ENCODE results near the gene DYNLT4.
"Not testable (repeated sequence)": the region's sequence is repeated elsewhere in the genome, so short reads cannot be mapped to it uniquely, and the experiment has no call there.

DYNLT4 gene

GRCh38 chr1:44808938-44809917, 2.1 kb upstream of the DYNLT4 start:
- peak; percentile 77 for DNase-seq (ENCODE audit: low read depth)

- peak; percentile 45 for DNase-seq (ENCODE audit: low read depth)
These were observed 1.1 kb upstream of the DYNLT4 start, which contains the start of gene BTBD19 for GRCh38 chr1:44808063-44808937. TSS of gene BTBD19 (plus strand) at chr1:44808523. CDS start at chr1:44808821, 298 bp downstream.

- DNase-seq (ENCODE audit: low read depth) = peak; percentile 88
These were observed 362 bp upstream of the DYNLT4 start for GRCh38 chr1:44807364-44808062.

- no peak for DNase-seq (ENCODE audit: low read depth)
These were observed 987 bp downstream of the DYNLT4 start for GRCh38 chr1:44806025-44806703.

- no peak for DNase-seq (ENCODE audit: low read depth)
These were observed 1.7 kb downstream of the DYNLT4 start for GRCh38 chr1:44805311-44806024.

GRCh38 chr1:44803312-44804095, 3.6 kb downstream of the DYNLT4 start:
- no peak for DNase-seq (ENCODE audit: low read depth)

GRCh38 chr1:44803062-44803311, 4.2 kb downstream of the DYNLT4 start:
- DNase-seq (ENCODE audit: low read depth) = no peak

- no peak for DNase-seq (ENCODE audit: low read depth)
These were observed 4.7 kb downstream of the DYNLT4 start for GRCh38 chr1:44802306-44803061.

- no peak for DNase-seq (ENCODE audit: low read depth)
These were observed 5.5 kb downstream of the DYNLT4 start for GRCh38 chr1:44801491-44802305.

GRCh38 chr1:44799770-44800584, 7.2 kb downstream of the DYNLT4 start, which contains the start of gene PLK3:
TSS of gene PLK3 (plus strand) at chr1:44800377. CDS start at chr1:44800464, 87 bp downstream.
- DNase-seq (ENCODE audit: low read depth) = peak; percentile 96

- DNase-seq (ENCODE audit: low read depth) = no peak
These were observed 8.4 kb downstream of the DYNLT4 start for GRCh38 chr1:44798481-44799365.

- not testable (repeated sequence) for DNase-seq (ENCODE audit: low read depth)
These were observed 9.3 kb downstream of the DYNLT4 start for GRCh38 chr1:44797886-44798285.

GRCh38 chr1:44792736-44793502, 14.2 kb downstream of the DYNLT4 start:
- DNase-seq (ENCODE audit: low read depth) = no peak

- no peak for DNase-seq (ENCODE audit: low read depth)
These were observed 16.0 kb downstream of the DYNLT4 start for GRCh38 chr1:44790968-44791801.
